ENCODE measurements around the gene SPATA31A1.
"Not testable (repeated sequence)": the region's sequence is repeated elsewhere in the genome, so short reads cannot be mapped to it uniquely, and the experiment has no call there.

Gene SPATA31A1

GRCh38 chr9:39355369-39355768, at the start of gene SPATA31A1:
SPATA31A1 (plus strand) TSS chr9:39355669; CDS start chr9:39355731, 62 bp downstream.
- DNase-seq (ENCODE audit: low spot score) = not testable (repeated sequence)

- DNase-seq (ENCODE audit: low spot score) = not testable (repeated sequence)
Observed at GRCh38 chr9:39407261-39408204, 52.1 kb downstream of the SPATA31A1 start.

GRCh38 chr9:39411254-39411940, 55.9 kb downstream of the SPATA31A1 start:
- DNase-seq (ENCODE audit: low spot score) = not testable (repeated sequence)
